ENCODE data around the gene OR52E6. TPM values are rescaled to one million over a fixed set of nuclear protein-coding genes. Genes with fewer than 3 reads are reported as not detected.

OR52E6 gene
- total RNA-seq (2014; rRNA removed) (not detected in 2 replicates), Bru-seq, nascent RNA (not detected), BruChase-seq, experiment 1, labeled RNA remaining after a 6-hour chase (not detected), BruChase-seq, experiment 2, labeled RNA remaining after a 2-hour chase (not detected)
- long read RNA-seq = 0 reads

DNA sequence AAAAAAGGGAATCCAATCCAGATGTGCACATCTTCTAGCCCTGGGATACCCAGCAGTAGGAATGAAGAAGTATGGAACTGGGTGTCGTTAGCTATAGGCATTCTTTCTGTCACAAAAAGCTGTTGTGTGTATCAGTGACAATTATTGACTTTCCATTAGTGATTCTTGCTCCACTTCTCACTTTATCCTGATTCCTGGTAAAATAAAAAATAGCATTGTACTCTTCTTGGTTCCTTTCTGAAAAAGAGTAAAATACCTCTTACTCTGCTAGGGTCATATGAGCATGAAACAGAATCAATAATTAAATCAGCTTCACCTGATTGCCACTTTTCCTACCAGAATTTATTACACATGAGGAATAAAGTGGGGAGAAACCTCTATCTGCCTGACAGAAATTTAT lies at the start of gene OR52E6:
OR52E6 (minus strand) TSS at position 101 of the 400 bp plus-strand sequence; CDS start at position 101, 0 bp downstream.
- TF ChIP-seq EZH2 (IDR thresholded peaks at IDR 0.05; ENCODE audit: low read length, unreplicated experiment) = no peak
- no peak for TF ChIP-seq EZH2phosphoT487 (IDR thresholded peaks at IDR 0.05; ENCODE audit: borderline replicate concordance, low read length)
- TF ChIP-seq, protein P1, sequence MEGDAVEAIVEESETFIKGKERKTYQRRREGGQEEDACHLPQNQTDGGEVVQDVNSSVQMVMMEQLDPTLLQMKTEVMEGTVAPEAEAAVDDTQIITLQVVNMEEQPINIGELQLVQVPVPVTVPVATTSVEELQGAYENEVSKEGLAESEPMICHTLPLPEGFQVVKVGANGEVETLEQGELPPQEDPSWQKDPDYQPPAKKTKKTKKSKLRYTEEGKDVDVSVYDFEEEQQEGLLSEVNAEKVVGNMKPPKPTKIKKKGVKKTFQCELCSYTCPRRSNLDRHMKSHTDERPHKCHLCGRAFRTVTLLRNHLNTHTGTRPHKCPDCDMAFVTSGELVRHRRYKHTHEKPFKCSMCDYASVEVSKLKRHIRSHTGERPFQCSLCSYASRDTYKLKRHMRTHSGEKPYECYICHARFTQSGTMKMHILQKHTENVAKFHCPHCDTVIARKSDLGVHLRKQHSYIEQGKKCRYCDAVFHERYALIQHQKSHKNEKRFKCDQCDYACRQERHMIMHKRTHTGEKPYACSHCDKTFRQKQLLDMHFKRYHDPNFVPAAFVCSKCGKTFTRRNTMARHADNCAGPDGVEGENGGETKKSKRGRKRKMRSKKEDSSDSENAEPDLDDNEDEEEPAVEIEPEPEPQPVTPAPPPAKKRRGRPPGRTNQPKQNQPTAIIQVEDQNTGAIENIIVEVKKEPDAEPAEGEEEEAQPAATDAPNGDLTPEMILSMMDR (conservative IDR thresholded peaks at IDR 0.05; ENCODE audit: low read depth, low read length) = no peak
- H3K79me2 ChIP-seq (ENCODE audit: low read length) = no peaks in the 10 kb centered on the region
- ATAC-seq = no peak
- no peaks in the 10 kb centered on the region for H3F3A ChIP-seq (ENCODE audit: low read length, unreplicated experiment)
- intact Hi-C loops (cut with micrococcal nuclease) = no loop called here
- no peak within 1 kb of the TSS for H3K27ac ChIP-seq (ENCODE audit: low read length)
- no peak for DNase-seq
- H3K9me2 ChIP-seq (replicated peaks; ENCODE audit: low read length) = no peaks in the 10 kb centered on the region
- no peaks in the 10 kb centered on the region for H3K9me3 ChIP-seq (ENCODE audit: low read length)
- H3K36me3 ChIP-seq (ENCODE audit: low read depth, low read length) = no peaks in the 10 kb centered on the region
- POLR2A ChIA-PET (ENCODE audit: unreplicated experiment) = no interaction called here
- no peak within 1 kb of the TSS for H3K4me2 ChIP-seq (ENCODE audit: low read length)
- no peaks in the 10 kb centered on the region for H4K20me1 ChIP-seq (ENCODE audit: low read length)
- no peak within 1 kb of the TSS for H2AFZ ChIP-seq (ENCODE audit: low read length)
- no TSS peak for BruUV-seq (replicated peaks)
- CTCF ChIA-PET = no interaction called here
- no peaks in the 10 kb centered on the region for H3K27me3 ChIP-seq (ENCODE audit: low read length)
- H3K4me1 ChIP-seq (ENCODE audit: insufficient read depth, low read length) = no peaks in the 10 kb centered on the region
- H3K9ac ChIP-seq (ENCODE audit: low read length) = no peak within 1 kb of the TSS
- H3K4me3 ChIP-seq (ENCODE audit: low read length) = no peak within 1 kb of the TSS

DNA sequence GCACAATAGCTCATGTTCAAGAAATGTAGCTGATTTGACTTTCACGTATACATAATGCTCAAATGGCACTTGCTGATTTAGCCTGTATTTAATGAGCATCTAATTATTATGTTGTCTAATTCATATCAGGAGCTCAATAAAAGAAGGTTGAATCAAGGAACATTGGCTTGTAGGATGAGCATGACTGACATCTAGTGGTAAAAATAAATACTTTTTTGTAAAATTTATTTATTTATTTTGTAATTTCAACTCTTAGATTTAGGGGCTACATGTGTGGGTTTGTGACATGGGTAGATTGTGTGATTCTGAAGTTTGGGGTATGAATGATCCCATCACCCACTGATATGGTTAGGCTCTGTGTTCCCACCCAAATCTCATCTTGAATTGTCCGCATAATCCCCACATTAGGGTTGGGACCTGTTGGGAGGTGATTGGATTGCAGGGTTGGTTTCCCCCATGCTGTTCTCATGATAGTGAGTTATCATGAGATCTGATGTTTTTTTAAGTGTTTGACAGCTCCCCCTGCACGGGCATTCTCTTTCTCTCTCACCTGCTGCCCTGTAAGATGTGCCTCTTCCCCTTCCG lies 49.6 kb upstream of the OR52E6 start:
- no TSS peak for BruUV-seq (replicated peaks)
- H3K4me2 ChIP-seq (ENCODE audit: low read length) = no peak overlapping the region
- CTCF ChIA-PET = interaction anchor here (0.6 to 1.0 kb wide), 4 partner anchors 223 to 472 kb away, joined by 3 to 5 read pairs (median 4); no protein-coding TSS in a partner anchor
- no peak overlapping the region for H3K4me3 ChIP-seq (ENCODE audit: low read length)
- H3K9ac ChIP-seq (ENCODE audit: low read length) = no peak overlapping the region
- H3F3A ChIP-seq (ENCODE audit: low read length, unreplicated experiment) = no peaks in the 10 kb centered on the region
- no peaks in the 10 kb centered on the region for H3K79me2 ChIP-seq (ENCODE audit: low read length)
- no peaks in the 10 kb centered on the region for H4K20me1 ChIP-seq (ENCODE audit: low read length)
- H2AFZ ChIP-seq (ENCODE audit: low read length) = no peak overlapping the region
- DNase-seq = peak; percentile 23
- no peak for TF ChIP-seq EZH2 (IDR thresholded peaks at IDR 0.05; ENCODE audit: low read length, unreplicated experiment)
- TF ChIP-seq, protein P1 (conservative IDR thresholded peaks at IDR 0.05; ENCODE audit: low read depth, low read length) = peak; percentile 31; the same call in 1 of the 2 replicates
- no peaks in the 10 kb centered on the region for H3K9me2 ChIP-seq (replicated peaks; ENCODE audit: low read length)
- intact Hi-C loops (cut with micrococcal nuclease) = loop anchor here (5.0 kb wide), 1 partner anchor 414 kb away; no protein-coding TSS in a partner anchor
- no peaks in the 10 kb centered on the region for H3K4me1 ChIP-seq (ENCODE audit: insufficient read depth, low read length)
- POLR2A ChIA-PET (ENCODE audit: unreplicated experiment) = no interaction called here
- peaks cover 5% of the 10 kb centered on the region; the same call in 1 of the 2 replicates for H3K27me3 ChIP-seq (ENCODE audit: low read length)
- H3K9me3 ChIP-seq (ENCODE audit: low read length) = no peaks in the 10 kb centered on the region
- no peak overlapping the region for H3K27ac ChIP-seq (ENCODE audit: low read length)
- no peak for ATAC-seq
- no peaks in the 10 kb centered on the region for H3K36me3 ChIP-seq (ENCODE audit: low read depth, low read length)

DNA sequence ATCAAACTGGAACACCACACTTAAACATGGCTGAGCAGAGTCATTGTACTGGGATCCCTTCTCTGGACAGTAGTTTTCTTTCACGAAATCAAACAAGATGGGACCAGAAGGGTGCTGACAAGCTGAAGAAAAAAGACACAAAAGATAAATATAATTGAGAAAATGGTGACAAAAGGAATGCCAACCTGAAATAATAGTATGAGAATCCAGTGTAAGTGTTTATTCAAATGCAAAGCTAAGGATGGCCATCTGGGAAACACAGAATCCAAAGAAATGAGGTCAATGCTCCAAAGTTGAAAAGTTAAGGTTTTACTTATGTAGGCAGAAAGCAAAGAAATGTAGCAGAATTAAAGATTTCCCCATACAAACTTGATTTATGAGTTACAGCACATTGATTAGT lies 46.0 kb upstream of the OR52E6 start:
- no peaks in the 10 kb centered on the region for H3K36me3 ChIP-seq (ENCODE audit: low read depth, low read length)
- POLR2A ChIA-PET (ENCODE audit: unreplicated experiment) = no interaction called here
- H4K20me1 ChIP-seq (ENCODE audit: low read length) = no peaks in the 10 kb centered on the region
- intact Hi-C loops (cut with micrococcal nuclease) = no loop called here
- TF ChIP-seq, protein P1 (conservative IDR thresholded peaks at IDR 0.05; ENCODE audit: low read depth, low read length) = no peak
- no peak for TF ChIP-seq EZH2 (IDR thresholded peaks at IDR 0.05; ENCODE audit: low read length, unreplicated experiment)
- no peak for TF ChIP-seq EZH2phosphoT487 (IDR thresholded peaks at IDR 0.05; ENCODE audit: borderline replicate concordance, low read length)
- CTCF ChIA-PET = no interaction called here
- H3K27me3 ChIP-seq (ENCODE audit: low read length) = peaks cover 16% of the 10 kb centered on the region; the same call in 1 of the 2 replicates
- H3K27ac ChIP-seq (ENCODE audit: low read length) = no peak overlapping the region
- ATAC-seq (no peak), DNase-seq (no peak)
- no peaks in the 10 kb centered on the region for H3K79me2 ChIP-seq (ENCODE audit: low read length)
- no peak overlapping the region for H3K9ac ChIP-seq (ENCODE audit: low read length)
- H3K4me2 ChIP-seq (ENCODE audit: low read length) = no peak overlapping the region
- BruUV-seq (replicated peaks) = no TSS peak
- H3F3A ChIP-seq (ENCODE audit: low read length, unreplicated experiment) = no peaks in the 10 kb centered on the region
- no peak overlapping the region for H3K4me3 ChIP-seq (ENCODE audit: low read length)
- no peaks in the 10 kb centered on the region for H3K9me2 ChIP-seq (replicated peaks; ENCODE audit: low read length)
- no peak overlapping the region for H2AFZ ChIP-seq (ENCODE audit: low read length)
- H3K9me3 ChIP-seq (ENCODE audit: low read length) = no peaks in the 10 kb centered on the region
- no peaks in the 10 kb centered on the region for H3K4me1 ChIP-seq (ENCODE audit: insufficient read depth, low read length)

Measured in PC-3 (cell line).